ENCODE data around the gene SPATA19. TPM values are rescaled to one million over a fixed set of nuclear protein-coding genes. Genes with fewer than 3 reads are reported as not detected.

The SPATA19 gene
- total RNA-seq, 6 experiments from 2014 or later: not detected

DNA sequence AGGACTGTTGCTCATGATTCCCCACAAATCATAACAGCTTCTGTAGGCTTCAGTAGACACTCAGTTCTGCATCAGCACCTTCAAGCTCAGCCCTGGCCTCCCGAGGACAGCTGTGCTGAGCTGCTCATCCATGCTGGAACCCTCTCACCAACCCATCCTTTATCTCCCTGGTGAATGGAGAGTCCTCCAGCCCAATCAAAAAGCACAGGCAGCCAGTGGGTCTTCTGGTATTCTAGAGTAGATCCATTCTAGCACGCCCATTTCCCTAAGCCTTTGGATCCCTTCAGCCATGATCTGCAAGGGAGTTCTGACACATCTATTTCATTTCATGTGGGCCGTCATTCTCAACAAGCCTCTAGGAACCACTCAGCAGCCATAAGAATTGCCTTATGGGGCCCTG is 44.6 kb upstream of the SPATA19 start:
- Mint-ChIP-seq H3K4me3 (no peak overlapping the region), H3K27ac (no peak overlapping the region), H3K36me3 (ENCODE audit: low read depth) (no peaks in the 10 kb centered on the region), H3K9me3 (peaks cover 42% of the 10 kb centered on the region), H3K27me3 (ENCODE audit: insufficient read depth) (peaks cover 4% of the 10 kb centered on the region), H3K4me1 (ENCODE audit: low read depth) (no peaks in the 10 kb centered on the region)
- DNase-seq: no peak
- TF ChIP-seq, protein P1, sequence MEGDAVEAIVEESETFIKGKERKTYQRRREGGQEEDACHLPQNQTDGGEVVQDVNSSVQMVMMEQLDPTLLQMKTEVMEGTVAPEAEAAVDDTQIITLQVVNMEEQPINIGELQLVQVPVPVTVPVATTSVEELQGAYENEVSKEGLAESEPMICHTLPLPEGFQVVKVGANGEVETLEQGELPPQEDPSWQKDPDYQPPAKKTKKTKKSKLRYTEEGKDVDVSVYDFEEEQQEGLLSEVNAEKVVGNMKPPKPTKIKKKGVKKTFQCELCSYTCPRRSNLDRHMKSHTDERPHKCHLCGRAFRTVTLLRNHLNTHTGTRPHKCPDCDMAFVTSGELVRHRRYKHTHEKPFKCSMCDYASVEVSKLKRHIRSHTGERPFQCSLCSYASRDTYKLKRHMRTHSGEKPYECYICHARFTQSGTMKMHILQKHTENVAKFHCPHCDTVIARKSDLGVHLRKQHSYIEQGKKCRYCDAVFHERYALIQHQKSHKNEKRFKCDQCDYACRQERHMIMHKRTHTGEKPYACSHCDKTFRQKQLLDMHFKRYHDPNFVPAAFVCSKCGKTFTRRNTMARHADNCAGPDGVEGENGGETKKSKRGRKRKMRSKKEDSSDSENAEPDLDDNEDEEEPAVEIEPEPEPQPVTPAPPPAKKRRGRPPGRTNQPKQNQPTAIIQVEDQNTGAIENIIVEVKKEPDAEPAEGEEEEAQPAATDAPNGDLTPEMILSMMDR (IDR thresholded peaks at IDR 0.05): no peak

DNA sequence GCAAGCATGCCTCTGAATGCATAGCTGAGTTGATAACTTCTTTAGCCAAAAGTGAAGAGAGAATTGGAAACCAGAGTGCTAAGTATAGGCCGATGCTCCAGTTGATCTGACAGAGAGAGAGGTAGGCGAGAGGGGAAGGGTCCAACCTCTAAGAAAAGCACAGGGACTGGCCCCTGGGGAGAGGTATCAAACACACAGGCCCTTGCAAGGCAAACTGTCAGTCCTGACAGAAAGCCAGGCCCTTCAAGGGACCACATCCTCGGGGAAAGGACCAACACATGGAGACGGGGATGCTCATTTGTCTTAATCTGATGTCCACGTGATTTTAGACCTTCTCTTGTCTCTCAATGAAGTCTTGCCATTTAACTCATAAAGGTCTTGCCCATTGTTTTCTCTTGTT is 43.9 kb upstream of the SPATA19 start:
- DNase-seq: no peak
- Mint-ChIP-seq H3K27me3 (ENCODE audit: insufficient read depth) (peaks cover 2% of the 10 kb centered on the region), H3K4me1 (ENCODE audit: low read depth) (no peaks in the 10 kb centered on the region), H3K27ac (no peak overlapping the region), H3K4me3 (no peak overlapping the region), H3K36me3 (ENCODE audit: low read depth) (no peaks in the 10 kb centered on the region), H3K9me3 (peaks cover 47% of the 10 kb centered on the region)
- TF ChIP-seq, protein P1 (IDR thresholded peaks at IDR 0.05): no peak

DNA sequence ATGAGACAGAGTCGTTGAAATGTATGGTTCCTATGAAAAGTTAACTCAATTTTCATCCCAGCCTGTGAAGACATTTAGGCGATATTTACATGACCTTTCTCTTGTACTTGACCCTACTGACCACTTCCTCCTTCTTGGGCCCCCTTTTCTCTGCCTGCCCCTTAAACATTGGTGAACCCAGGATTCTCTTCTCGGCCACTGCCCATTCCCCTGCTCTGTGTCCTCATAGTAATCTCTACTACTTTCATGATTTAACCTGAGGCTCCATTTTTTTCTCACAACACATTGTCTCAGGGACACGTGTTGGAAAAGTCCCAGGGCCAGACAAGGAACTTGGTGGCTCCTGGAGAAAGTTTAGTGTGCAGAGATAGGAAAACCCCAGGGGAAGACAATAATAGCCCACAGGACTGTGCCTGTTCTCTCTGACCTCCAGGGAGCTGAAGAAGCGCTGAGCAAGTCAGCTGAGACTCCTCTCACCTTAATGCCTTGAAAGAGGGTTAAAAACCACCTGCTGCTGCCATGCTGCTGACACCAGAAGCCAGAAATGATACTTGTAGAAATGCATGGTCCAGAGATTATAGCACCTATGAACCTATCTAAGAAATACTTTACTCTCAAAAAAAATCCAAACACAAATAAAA is 42.5 kb upstream of the SPATA19 start:
- TF ChIP-seq, protein P1 (IDR thresholded peaks at IDR 0.05): no peak
- peaks cover 2% of the 10 kb centered on the region for H3K27me3 Mint-ChIP-seq (ENCODE audit: insufficient read depth)
- H3K36me3 Mint-ChIP-seq (ENCODE audit: low read depth): no peaks in the 10 kb centered on the region; the same call in 1 of the 2 replicates
- H3K4me3 Mint-ChIP-seq: no peak overlapping the region
- H3K9me3 Mint-ChIP-seq: peaks cover 52% of the 10 kb centered on the region
- no peak overlapping the region for H3K27ac Mint-ChIP-seq
- no peak for DNase-seq
- H3K4me1 Mint-ChIP-seq (ENCODE audit: low read depth): no peaks in the 10 kb centered on the region

DNA sequence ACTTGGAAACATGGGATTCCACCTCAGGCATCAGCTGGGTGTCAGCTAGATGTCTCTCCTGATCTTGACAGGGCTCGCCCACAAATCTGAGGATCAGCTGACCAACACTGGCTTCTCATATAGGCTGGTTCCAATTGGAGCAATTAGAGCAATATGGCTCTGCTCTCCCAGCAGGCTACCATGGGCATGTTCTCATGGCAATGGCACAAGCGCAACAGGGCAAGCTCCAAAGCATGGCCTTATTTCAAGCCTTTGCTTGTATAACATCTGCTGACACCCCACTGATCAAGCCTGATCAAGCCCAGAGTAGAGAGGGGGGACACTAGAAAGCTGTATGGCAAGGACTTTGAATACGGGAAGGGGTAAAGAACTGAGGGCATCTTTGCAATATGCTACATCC is 40.7 kb upstream of the SPATA19 start:
- Mint-ChIP-seq H3K27ac (no peak overlapping the region), H3K9me3 (peaks cover 45% of the 10 kb centered on the region)

DNA sequence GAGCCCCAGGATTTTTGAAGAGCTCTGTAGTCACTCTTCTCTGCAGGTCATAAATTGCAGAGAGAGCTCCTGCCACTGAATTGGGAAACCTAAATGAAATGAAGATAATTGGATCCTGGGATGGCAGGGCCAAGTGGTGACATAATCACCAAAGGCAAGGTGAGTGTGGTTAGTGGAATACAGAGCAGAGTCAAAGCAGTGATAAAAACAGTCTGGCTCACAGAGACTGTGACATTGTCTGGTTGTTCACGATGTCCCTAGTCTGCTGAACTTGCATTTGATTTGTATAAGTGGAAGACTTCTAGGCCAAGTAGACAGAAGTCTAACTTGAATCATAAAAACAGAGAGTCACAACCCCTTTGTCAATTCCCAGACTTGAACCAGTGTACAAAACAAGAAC is 26.8 kb upstream of the SPATA19 start:
- Mint-ChIP-seq H3K4me1 (ENCODE audit: low read depth) (no peaks in the 10 kb centered on the region), H3K27ac (no peak overlapping the region), H3K36me3 (ENCODE audit: low read depth) (no peaks in the 10 kb centered on the region), H3K4me3 (no peak overlapping the region), H3K27me3 (ENCODE audit: insufficient read depth) (no peaks in the 10 kb centered on the region), H3K9me3 (peaks cover 44% of the 10 kb centered on the region)
- TF ChIP-seq, protein P1 (IDR thresholded peaks at IDR 0.05): no peak
- no peak for DNase-seq

More for the DNA sequence above, 40.7 kb upstream of the SPATA19 start:
- TF ChIP-seq, protein P1 (IDR thresholded peaks at IDR 0.05): no peak
- no peak overlapping the region for H3K4me3 Mint-ChIP-seq
- H3K4me1 Mint-ChIP-seq (ENCODE audit: low read depth): no peaks in the 10 kb centered on the region
- H3K36me3 Mint-ChIP-seq (ENCODE audit: low read depth): peaks cover 6% of the 10 kb centered on the region
- H3K27me3 Mint-ChIP-seq (ENCODE audit: insufficient read depth): no peaks in the 10 kb centered on the region; the same call in 1 of the 2 replicates
- no peak for DNase-seq
